Neural progenitor cell (in vitro differentiated cells): ENCODE measurements around the gene RSU1.

ENCODE experiments used
- EZH2 ChIP-seq: fragments of 200-600 bp; sonication (generic); IDR thresholded peaks from 2 replicates; pipeline ENCODE4 v1.6.1; 2017; ENCODE audit warnings: antibody characterized with exemption, mild to moderate bottlenecking, moderate library complexity
- TF ChIP-seq, protein P1 (sequence below): fragments of 200-600 bp; sonication (generic); IDR thresholded peaks from 2 replicates; pipeline ENCODE4 v1.5.1; 2017; ENCODE audit warnings: antibody characterized with exemption, mild to moderate bottlenecking

DNA sequence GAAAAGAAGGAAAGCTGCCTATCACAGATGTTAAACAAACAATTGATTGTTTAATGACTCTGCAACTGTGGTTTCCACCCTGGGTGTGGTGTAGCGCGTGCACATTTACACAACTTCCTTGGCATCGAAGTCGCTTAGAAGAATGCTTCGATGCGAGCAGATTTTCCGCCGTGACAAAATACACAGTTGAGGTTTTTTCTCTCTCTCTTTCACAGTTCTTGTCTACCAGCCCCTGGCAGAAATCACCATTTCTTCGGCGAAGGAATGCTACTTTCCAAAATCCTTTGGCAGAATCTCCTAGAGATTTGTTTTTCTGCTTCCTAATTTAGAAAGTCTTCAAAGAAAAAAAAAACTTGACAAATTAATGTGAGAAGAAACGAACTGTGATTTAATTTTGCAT, 224.8 kb downstream of the RSU1 start:
- TF ChIP-seq, protein P1, sequence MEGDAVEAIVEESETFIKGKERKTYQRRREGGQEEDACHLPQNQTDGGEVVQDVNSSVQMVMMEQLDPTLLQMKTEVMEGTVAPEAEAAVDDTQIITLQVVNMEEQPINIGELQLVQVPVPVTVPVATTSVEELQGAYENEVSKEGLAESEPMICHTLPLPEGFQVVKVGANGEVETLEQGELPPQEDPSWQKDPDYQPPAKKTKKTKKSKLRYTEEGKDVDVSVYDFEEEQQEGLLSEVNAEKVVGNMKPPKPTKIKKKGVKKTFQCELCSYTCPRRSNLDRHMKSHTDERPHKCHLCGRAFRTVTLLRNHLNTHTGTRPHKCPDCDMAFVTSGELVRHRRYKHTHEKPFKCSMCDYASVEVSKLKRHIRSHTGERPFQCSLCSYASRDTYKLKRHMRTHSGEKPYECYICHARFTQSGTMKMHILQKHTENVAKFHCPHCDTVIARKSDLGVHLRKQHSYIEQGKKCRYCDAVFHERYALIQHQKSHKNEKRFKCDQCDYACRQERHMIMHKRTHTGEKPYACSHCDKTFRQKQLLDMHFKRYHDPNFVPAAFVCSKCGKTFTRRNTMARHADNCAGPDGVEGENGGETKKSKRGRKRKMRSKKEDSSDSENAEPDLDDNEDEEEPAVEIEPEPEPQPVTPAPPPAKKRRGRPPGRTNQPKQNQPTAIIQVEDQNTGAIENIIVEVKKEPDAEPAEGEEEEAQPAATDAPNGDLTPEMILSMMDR: no peak
- TF ChIP-seq EZH2: no peak
